Stomach (tissue), 9 donors: Measurements from ENCODE around the gene PRSS38. TPM values are rescaled to one million over a fixed set of nuclear protein-coding genes. Genes with fewer than 3 reads are reported as not detected.

Experiments
- DNase-seq, 2 donors: peaks; one replicate each; pipeline versions ENCODE4 v3.0.0 to v3.0.0-alpha.2; 2013 to 2019
- H3K27ac ChIP-seq, 5 donors: fragments of 200-600 bp in 4 of 5; sonication (generic) in 4 of 5; one replicate each; pipeline ENCODE4 v1.5.1; 2013 to 2019; ENCODE audit warnings: mild to moderate bottlenecking in 1 of 5, moderate library complexity in 1 of 5
- H3K27me3 ChIP-seq, 3 donors: fragments of 200-600 bp; sonication (generic); one replicate each; pipeline ENCODE4 v1.5.1; 2017 to 2019; ENCODE audit warnings: mixed run types in 1 of 3
- H3K36me3 ChIP-seq, 4 donors: fragments of 200-600 bp; sonication (generic); 1 replicate in 3 of 4; 2 replicates in 1 of 4; pipeline ENCODE4 v1.5.1; 2016 to 2019
- H3K4me1 ChIP-seq, 4 donors: fragments of 200-600 bp; sonication (generic); one replicate each; pipeline ENCODE4 v1.5.1; 2016 to 2019
- H3K4me3 ChIP-seq, 4 donors: fragments of 200-600 bp; sonication (generic) in 3 of 4; one replicate each; pipeline ENCODE4 v1.5.1; 2016 to 2019; ENCODE audit warnings: mild to moderate bottlenecking in 1 of 4
- H3K9me3 ChIP-seq, 4 donors: fragments of 200-600 bp; sonication (generic); one replicate each; pipeline ENCODE4 v1.5.1; 2016 to 2019
- EP300 ChIP-seq: sonication (generic); formaldehyde crosslinking; IDR thresholded peaks from one replicate; pipeline ENCODE4 v1.6.1; 2017; ENCODE audit warnings: antibody characterized with exemption
- POLR2A ChIP-seq, 4 donors: fragments of 450-650 bp; IDR thresholded peaks; one replicate each; pipeline ENCODE4 v1.6.1; 2016; ENCODE audit warnings: antibody characterized with exemption in 4 of 4, control low read depth in 2 of 4, mild to moderate bottlenecking in 1 of 4, moderate library complexity in 1 of 4
- POLR2AphosphoS5 ChIP-seq, 3 donors: sonication (generic); formaldehyde crosslinking; IDR thresholded peaks; one replicate each; pipeline ENCODE4 v1.6.1; 2016; ENCODE audit warnings: antibody characterized with exemption in 3 of 3
- WGBS, 5 donors: extraction: QIAGEN DNeasy Blood & Tissue Kit in 3 of 5; methylation state at CpG; one replicate each; pipeline versions ENCODE4 v1.1.5 to v1.1.7; 2013 to 2018; 5-methylcytosine and 5-hydroxymethylcytosine counted together
- intact Hi-C: fragments of 100-400 bp; cut with DNase I; formaldehyde crosslinking; loops from one replicate; pipeline ENCODE4 v1.15.1; 2023; ENCODE audit warnings: low total_unique reads
- polyA plus RNA-seq, 3 donors: library from polyadenylated mRNA; stranded (reverse); fragments of 200-250 nt; gene quantifications; one replicate each; pipeline ENCODE4 v1.2.3, GENCODE V29; 2013
- total RNA-seq, 5 donors: library from RNA; depleted of rRNA; stranded (reverse); fragments of >200 nt; gene quantifications; one replicate each; pipeline versions ENCODE4 v1.1.0 to v1.2.3, GENCODE V29; 2014 to 2016
- TF ChIP-seq, protein P1 (sequence below), 7 experiments: fragments of 450-650 bp in 4 of 7; fragments of 200-600 bp in 3 of 7; sonication (generic) in 3 of 7; IDR thresholded peaks; one replicate each; pipeline ENCODE4 v1.5.1; 2016 to 2019; ENCODE audit warnings: antibody characterized with exemption in 7 of 7, control low read depth in 2 of 7, mild to moderate bottlenecking in 1 of 7
- donor health status: healthy with polysubstance abuse.
- donor health status: Bipolar disorder and iron deficiency.
- donor health status: healthy.

PRSS38 gene
- total and polyA plus RNA-seq, 8 donors: not detected

DNA sequence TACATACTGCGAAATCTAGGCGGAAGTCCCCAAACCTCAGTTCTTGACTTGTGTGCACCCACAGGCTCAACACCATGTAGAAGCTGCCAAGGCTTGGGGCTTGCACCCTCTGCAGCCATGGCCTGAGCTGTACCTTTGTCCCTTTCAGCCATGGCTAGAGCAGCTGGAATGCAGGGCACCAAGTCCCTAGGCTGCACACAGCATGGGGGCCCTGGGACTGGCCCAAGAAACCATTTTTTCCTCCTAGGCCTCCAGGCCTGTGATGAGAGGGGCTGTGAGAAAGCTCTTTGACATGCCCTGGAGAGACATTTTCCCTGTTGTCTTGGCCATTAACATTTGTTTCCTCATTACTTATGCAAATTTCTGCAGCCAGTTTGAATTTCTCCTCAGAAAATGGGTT lies 1.5 kb upstream of the PRSS38 start:
- Histone ChIP-seq H3K9me3 (peaks cover 8 to 24% (median 17%) of the 10 kb centered on the region in 4 donors), H3K4me3 (no peak overlapping the region), H3K27ac (no peak overlapping the region), H3K36me3 (no peaks in the 10 kb centered on the region), H3K4me1 (no peaks in the 10 kb centered on the region), H3K27me3 (no peaks in the 10 kb centered on the region)
- intact Hi-C loops: no loop called here
- 73 to 100% (median 97%) methylated on average over 2 of the region's 2 CpGs for WGBS, 5 donors
- TF ChIP-seq POLR2A (IDR thresholded peaks at IDR 0.05): no peak
- TF ChIP-seq, protein P1, sequence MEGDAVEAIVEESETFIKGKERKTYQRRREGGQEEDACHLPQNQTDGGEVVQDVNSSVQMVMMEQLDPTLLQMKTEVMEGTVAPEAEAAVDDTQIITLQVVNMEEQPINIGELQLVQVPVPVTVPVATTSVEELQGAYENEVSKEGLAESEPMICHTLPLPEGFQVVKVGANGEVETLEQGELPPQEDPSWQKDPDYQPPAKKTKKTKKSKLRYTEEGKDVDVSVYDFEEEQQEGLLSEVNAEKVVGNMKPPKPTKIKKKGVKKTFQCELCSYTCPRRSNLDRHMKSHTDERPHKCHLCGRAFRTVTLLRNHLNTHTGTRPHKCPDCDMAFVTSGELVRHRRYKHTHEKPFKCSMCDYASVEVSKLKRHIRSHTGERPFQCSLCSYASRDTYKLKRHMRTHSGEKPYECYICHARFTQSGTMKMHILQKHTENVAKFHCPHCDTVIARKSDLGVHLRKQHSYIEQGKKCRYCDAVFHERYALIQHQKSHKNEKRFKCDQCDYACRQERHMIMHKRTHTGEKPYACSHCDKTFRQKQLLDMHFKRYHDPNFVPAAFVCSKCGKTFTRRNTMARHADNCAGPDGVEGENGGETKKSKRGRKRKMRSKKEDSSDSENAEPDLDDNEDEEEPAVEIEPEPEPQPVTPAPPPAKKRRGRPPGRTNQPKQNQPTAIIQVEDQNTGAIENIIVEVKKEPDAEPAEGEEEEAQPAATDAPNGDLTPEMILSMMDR (IDR thresholded peaks at IDR 0.05): no peak
- no peak for TF ChIP-seq POLR2AphosphoS5 (IDR thresholded peaks at IDR 0.05)
- TF ChIP-seq EP300: no peak
- DNase-seq: no peak

DNA sequence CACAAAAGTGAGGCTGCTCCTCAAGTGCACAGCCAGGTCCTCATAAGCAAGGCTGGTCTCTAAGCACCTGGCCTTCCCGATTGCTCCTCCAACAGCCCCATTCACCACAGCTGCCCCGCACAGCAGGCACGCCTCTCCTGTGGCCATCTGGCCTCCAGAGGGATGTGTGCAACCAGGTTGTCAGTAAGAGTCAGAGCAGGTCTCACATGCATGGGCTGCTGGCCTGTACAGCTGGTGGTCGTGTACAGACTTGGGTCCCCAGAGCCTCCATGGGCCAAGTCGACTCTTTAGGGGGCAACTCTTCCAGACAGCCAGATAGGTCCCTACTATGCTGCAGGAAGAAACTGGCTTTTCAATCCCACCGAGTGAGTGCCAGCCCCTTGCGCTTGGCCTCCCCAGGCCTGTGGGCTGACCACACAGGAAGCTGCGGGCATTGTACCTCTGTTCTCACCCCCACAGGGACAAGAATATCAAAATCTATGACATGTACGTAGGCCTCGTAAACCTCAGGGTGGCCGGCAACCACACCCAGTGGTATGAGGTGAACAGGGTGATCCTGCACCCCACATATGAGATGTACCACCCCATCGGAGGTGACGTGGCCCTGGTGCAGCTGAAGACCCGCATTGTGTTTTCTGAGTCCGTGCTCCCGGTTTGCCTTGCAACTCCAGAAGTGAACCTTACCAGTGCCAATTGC lies 1.4 kb downstream of the PRSS38 start:
- TF ChIP-seq, protein P1 (IDR thresholded peaks at IDR 0.05): no peak
- TF ChIP-seq POLR2A (IDR thresholded peaks at IDR 0.05) (no peak), EP300 (no peak), POLR2AphosphoS5 (IDR thresholded peaks at IDR 0.05) (no peak)

DNA sequence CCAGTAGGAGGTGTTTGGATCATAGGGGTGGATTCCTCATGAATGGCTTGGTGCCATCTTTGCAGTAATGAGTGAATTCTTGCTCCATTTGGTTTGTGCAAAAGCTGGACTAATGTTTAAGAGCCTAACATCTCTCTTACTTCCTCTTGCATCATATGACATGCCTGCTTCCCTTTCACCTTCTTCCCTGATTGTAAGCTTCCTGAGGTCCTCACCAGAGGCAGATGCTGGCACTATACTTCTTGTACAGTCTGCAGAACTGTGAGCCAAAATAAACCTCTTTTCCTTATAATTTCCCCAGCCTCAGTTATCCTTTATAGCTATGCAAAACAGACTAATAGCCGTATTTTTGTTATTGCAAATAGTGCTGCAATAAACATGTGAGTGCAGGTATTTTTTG lies 8.1 kb downstream of the PRSS38 start:
- no peak for DNase-seq
- Histone ChIP-seq H3K4me3 (no peak overlapping the region), H3K36me3 (no peaks in the 10 kb centered on the region), H3K4me1 (no peaks in the 10 kb centered on the region), H3K9me3 (peaks cover 0 to 21% (median 10%) of the 10 kb centered on the region in 4 donors), H3K27ac (no peak overlapping the region), H3K27me3 (peaks cover 0 to 5% (median 0%) of the 10 kb centered on the region in 3 donors)
- intact Hi-C loops: no loop called here
- TF ChIP-seq POLR2A (IDR thresholded peaks at IDR 0.05) (no peak), POLR2AphosphoS5 (IDR thresholded peaks at IDR 0.05) (no peak), EP300 (no peak)
- TF ChIP-seq, protein P1 (IDR thresholded peaks at IDR 0.05): no peak
- 85 to 96% (median 94%) methylated on average over 1 of the region's 1 CpG for WGBS, 5 donors

More for the DNA sequence above, 1.4 kb downstream of the PRSS38 start:
- DNase-seq: no peak
- no peak overlapping the region for H3K27ac ChIP-seq
- intact Hi-C loops: no loop called here
- H3K9me3 ChIP-seq: peaks cover 8 to 33% (median 17%) of the 10 kb centered on the region in 4 donors
- no peaks in the 10 kb centered on the region for H3K27me3 ChIP-seq
- no peaks in the 10 kb centered on the region for H3K36me3 ChIP-seq
- no peaks in the 10 kb centered on the region for H3K4me1 ChIP-seq
- 77 to 91% (median 89%) methylated on average over 5 to 16 of the region's 16 CpGs for WGBS, 5 donors
- H3K4me3 ChIP-seq: no peak overlapping the region

DNA sequence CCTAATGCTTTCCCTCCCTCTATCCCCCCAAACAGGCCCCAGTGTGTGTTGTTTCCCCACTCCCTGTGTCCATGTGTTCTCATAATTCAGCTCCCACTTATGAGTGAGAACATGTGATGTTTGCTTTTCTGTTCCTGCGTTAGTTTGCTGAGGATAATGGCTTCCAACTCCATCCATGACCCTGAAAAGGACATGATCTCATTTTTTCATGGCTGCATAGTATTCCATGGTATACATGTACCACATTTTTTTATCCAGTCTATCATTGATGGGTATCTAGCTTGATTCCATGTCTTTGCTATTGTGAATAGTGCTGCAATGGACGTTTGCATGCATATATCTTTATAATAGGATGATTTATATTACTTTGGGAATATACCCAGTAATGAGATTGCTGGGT lies 8.7 kb downstream of the PRSS38 start:
- H3K27me3 ChIP-seq: peaks cover 0 to 9% (median 0%) of the 10 kb centered on the region in 3 donors
- peaks cover 0 to 25% (median 15%) of the 10 kb centered on the region in 4 donors for H3K9me3 ChIP-seq
- H3K4me1 ChIP-seq: no peaks in the 10 kb centered on the region
- intact Hi-C loops: no loop called here
- no peak overlapping the region for H3K27ac ChIP-seq
- WGBS, 5 donors: 38 to 45% (median 39%) methylated on average over 2 of the region's 2 CpGs
- DNase-seq: no peak
- no peak overlapping the region for H3K4me3 ChIP-seq
- TF ChIP-seq EP300 (no peak), POLR2AphosphoS5 (IDR thresholded peaks at IDR 0.05) (no peak), POLR2A (IDR thresholded peaks at IDR 0.05) (no peak)
- TF ChIP-seq, protein P1 (IDR thresholded peaks at IDR 0.05): no peak
- no peaks in the 10 kb centered on the region for H3K36me3 ChIP-seq
